Peyer's patch (tissue), 4 donors: Measurements from ENCODE around the gene PRSS3. TPM values are rescaled to one million over a fixed set of nuclear protein-coding genes. Genes with fewer than 3 reads are reported as not detected.
"Not testable (repeated sequence)": the region's sequence is repeated elsewhere in the genome, so short reads cannot be mapped to it uniquely, and the experiment has no call there.

Source experiments
- DNase-seq, 3 donors: peaks; one replicate each; pipeline ENCODE4 v3.0.0-alpha.2; 2017 to 2019
- H3K27ac ChIP-seq, 4 donors: fragments of 200-600 bp; sonication (generic); one replicate each; pipeline ENCODE4 v1.5.1; 2016 to 2019
- H3K27me3 ChIP-seq, 2 donors: fragments of 200-600 bp; sonication (generic); one replicate each; pipeline ENCODE4 v1.5.1; 2019
- H3K36me3 ChIP-seq, 3 donors: fragments of 200-600 bp; sonication (generic); one replicate each; pipeline ENCODE4 v1.5.1; 2016 to 2019
- H3K4me1 ChIP-seq, 4 donors: fragments of 200-600 bp; sonication (generic); one replicate each; pipeline ENCODE4 v1.5.1; 2016 to 2019
- H3K4me3 ChIP-seq, 4 donors: fragments of 200-600 bp; sonication (generic); 1 replicate in 3 of 4; 2 replicates in 1 of 4; pipeline ENCODE4 v1.5.1; 2016 to 2019; ENCODE audit warnings: mild to moderate bottlenecking in 1 of 4
- H3K9me3 ChIP-seq, 4 donors: fragments of 200-600 bp; sonication (generic); one replicate each; pipeline ENCODE4 v1.5.1; 2016 to 2019; ENCODE audit warnings: mild to moderate bottlenecking in 1 of 4
- CTCF ChIP-seq, 6 experiments: fragments of 450-650 bp in 4 of 6; fragments of 200-600 bp in 2 of 6; sonication (generic) in 1 of 6; IDR thresholded peaks; one replicate each; pipeline ENCODE4 v1.5.1; 2017 to 2019; ENCODE audit warnings: antibody characterized with exemption in 6 of 6, mild to moderate bottlenecking in 3 of 6, moderate library complexity in 1 of 6
- POLR2A ChIP-seq, 2 donors: fragments of 450-650 bp; IDR thresholded peaks; one replicate each; pipeline ENCODE4 v1.5.1; 2017; ENCODE audit warnings: antibody characterized with exemption in 2 of 2, mild to moderate bottlenecking in 2 of 2, moderate library complexity in 2 of 2
- total RNA-seq, 4 donors: library from RNA; depleted of rRNA; stranded (reverse); fragments of >200 nt; gene quantifications; one replicate each; pipeline ENCODE4 v1.1.0, GENCODE V29; 2016

The PRSS3 gene
- total RNA-seq, 4 donors from 2014 or later, result 20.6 to 281 (median 209) TPM

GRCh38 chr9:33795819-33796218, 458 bp downstream of the PRSS3 start:
- TF ChIP-seq POLR2A (IDR thresholded peaks at IDR 0.05) (no peak), CTCF (IDR thresholded peaks at IDR 0.05) (no peak)
- no peak overlapping the region for H3K27ac ChIP-seq
- no peak for DNase-seq

GRCh38 chr9:33796679-33797078, 1.3 kb downstream of the PRSS3 start:
- H3K4me3 ChIP-seq, H3K27ac ChIP-seq, H3K4me1 ChIP-seq: not testable (repeated sequence)

More at GRCh38 chr9:33795819-33796218, 458 bp downstream of the PRSS3 start:
- Histone ChIP-seq H3K36me3 (peaks cover 0 to 24% (median 0%) of the 10 kb centered on the region in 3 donors), H3K27me3 (no peaks in the 10 kb centered on the region), H3K4me1 (no peaks in the 10 kb centered on the region), H3K9me3 (no peaks in the 10 kb centered on the region), H3K4me3 (no peak overlapping the region)

GRCh38 chr9:33797837-33798236, 2.5 kb downstream of the PRSS3 start:
- H3K27ac ChIP-seq, result no peak overlapping the region
- H3K36me3 ChIP-seq, result peaks cover 0 to 24% (median 0%) of the 10 kb centered on the region in 3 donors
- H3K27me3 ChIP-seq, result no peaks in the 10 kb centered on the region
- H3K9me3 ChIP-seq, result no peaks in the 10 kb centered on the region
- no peak overlapping the region for H3K4me3 ChIP-seq
- no peak for DNase-seq
- TF ChIP-seq POLR2A (IDR thresholded peaks at IDR 0.05), result no peak
- no peak for TF ChIP-seq CTCF (IDR thresholded peaks at IDR 0.05)
- no peaks in the 10 kb centered on the region for H3K4me1 ChIP-seq

More at GRCh38 chr9:33796679-33797078, 1.3 kb downstream of the PRSS3 start:
- peaks cover 0 to 24% (median 0%) of the 10 kb centered on the region in 3 donors for H3K36me3 ChIP-seq
- DNase-seq, H3K27me3 ChIP-seq, H3K9me3 ChIP-seq: not testable (repeated sequence)

- H3K27me3 ChIP-seq, result no peaks in the 10 kb centered on the region
- DNase-seq, result no peak
- no peaks in the 10 kb centered on the region for H3K9me3 ChIP-seq
- H3K36me3 ChIP-seq, result peaks cover 0 to 24% (median 0%) of the 10 kb centered on the region in 3 donors
- TF ChIP-seq CTCF (IDR thresholded peaks at IDR 0.05) (no peak), POLR2A (IDR thresholded peaks at IDR 0.05) (no peak)
- no peak overlapping the region for H3K27ac ChIP-seq
- no peaks in the 10 kb centered on the region for H3K4me1 ChIP-seq
- H3K4me3 ChIP-seq, result no peak overlapping the region
Observed at GRCh38 chr9:33798545-33798944, 3.2 kb downstream of the PRSS3 start.

- H3K27me3 ChIP-seq, result no peaks in the 10 kb centered on the region
- DNase-seq, result no peak
- H3K4me1 ChIP-seq, result no peaks in the 10 kb centered on the region
- no peaks in the 10 kb centered on the region for H3K9me3 ChIP-seq
- TF ChIP-seq CTCF (IDR thresholded peaks at IDR 0.05), result no peak
- TF ChIP-seq POLR2A (IDR thresholded peaks at IDR 0.05), result no peak
- no peak overlapping the region for H3K27ac ChIP-seq
- H3K36me3 ChIP-seq, result peaks cover 0 to 24% (median 0%) of the 10 kb centered on the region in 3 donors
- H3K4me3 ChIP-seq, result no peak overlapping the region
Observed at GRCh38 chr9:33799928-33800704, 4.8 kb downstream of the PRSS3 start.

- DNase-seq, result no peak
- H3K36me3 ChIP-seq, result peaks cover 0 to 24% (median 0%) of the 10 kb centered on the region in 3 donors
- H3K4me3 ChIP-seq, result no peak overlapping the region
- TF ChIP-seq POLR2A (IDR thresholded peaks at IDR 0.05), result no peak
- TF ChIP-seq CTCF (IDR thresholded peaks at IDR 0.05), result no peak
- no peaks in the 10 kb centered on the region for H3K4me1 ChIP-seq
- no peaks in the 10 kb centered on the region for H3K9me3 ChIP-seq
- no peaks in the 10 kb centered on the region for H3K27me3 ChIP-seq
- no peak overlapping the region for H3K27ac ChIP-seq
Observed at GRCh38 chr9:33800886-33801285, 5.5 kb downstream of the PRSS3 start.

- not testable (repeated sequence) for H3K4me1 ChIP-seq, H3K4me3 ChIP-seq, H3K27me3 ChIP-seq, H3K9me3 ChIP-seq, H3K27ac ChIP-seq, DNase-seq
- H3K36me3 ChIP-seq, result peaks cover 0 to 17% (median 0%) of the 10 kb centered on the region in 3 donors
Observed at GRCh38 chr9:33801943-33802500, 6.7 kb downstream of the PRSS3 start.

- H3K27ac ChIP-seq, H3K4me1 ChIP-seq, H3K36me3 ChIP-seq, DNase-seq, H3K27me3 ChIP-seq, H3K9me3 ChIP-seq, H3K4me3 ChIP-seq: not testable (repeated sequence)
Observed at GRCh38 chr9:33804196-33804595, 8.8 kb downstream of the PRSS3 start.

- H3K4me1 ChIP-seq, H3K27me3 ChIP-seq, H3K9me3 ChIP-seq, H3K36me3 ChIP-seq, H3K27ac ChIP-seq, H3K4me3 ChIP-seq, DNase-seq: not testable (repeated sequence)
Observed at GRCh38 chr9:33807156-33807555, 11.8 kb downstream of the PRSS3 start.
